OCI-LY3 (cell line): ENCODE results near the gene PNKP.

Source experiments
- H2AFZ ChIP-seq: fragments of 200-600, 300-600 bp; shearing (Covaris generic); 2 replicates; pipeline ENCODE4 v1.6.0; 2014; ENCODE audit warnings: antibody characterized with exemption, low read depth, low read length
- H3K27ac ChIP-seq: fragments of 200-600, 300-600 bp; sonication (generic); 2 replicates; pipeline ENCODE4 v1.5.1; 2014; ENCODE audit warnings: mild to moderate bottlenecking, low read length, moderate library complexity, mixed read lengths
- H3K27me3 ChIP-seq: fragments of 200-600, 300-600 bp; sonication (generic); 2 replicates; pipeline ENCODE4 v1.6.1; 2014; ENCODE audit warnings: low read depth, low read length, mixed read lengths
- H3K36me3 ChIP-seq: fragments of 200-600, 300-600 bp; sonication (generic); replicated peaks from 2 replicates; pipeline ENCODE3; 2014; ENCODE audit warnings: low read depth, low read length, mixed read lengths
- H3K4me1 ChIP-seq: fragments of 300-600, 200-600 bp; sonication (generic); 2 replicates; pipeline ENCODE4 v1.6.1; 2014; ENCODE audit warnings: low read length, mixed read lengths
- H3K4me2 ChIP-seq: fragments of 200-600, 300-600 bp; sonication (generic); 2 replicates; pipeline ENCODE4 v1.6.1; 2014; ENCODE audit warnings: low read length, mixed read lengths
- H3K4me3 ChIP-seq: fragments of 300-600, 200-600 bp; sonication (generic); 2 replicates; pipeline ENCODE4 v1.5.1; 2014; ENCODE audit warnings: antibody characterized with exemption, mild to moderate bottlenecking, low read length, moderate library complexity
- H3K79me2 ChIP-seq: fragments of 300-600, 200-600 bp; shearing (Covaris generic); 2 replicates; pipeline ENCODE4 v1.6.1; 2014; ENCODE audit warnings: mild to moderate bottlenecking, low read length, mixed read lengths
- H3K9ac ChIP-seq: fragments of 300-600, 200-600 bp; shearing (Covaris generic); 2 replicates; pipeline ENCODE4 v1.6.0; 2014; ENCODE audit warnings: mild to moderate bottlenecking, low read length, moderate library complexity
- H3K9me3 ChIP-seq: fragments of 200-600, 300-600 bp; shearing (Covaris generic); 2 replicates; pipeline ENCODE4 v1.6.1; 2014; ENCODE audit warnings: low read length, mixed read lengths; ENCODE audit not compliant: insufficient read depth
- H4K20me1 ChIP-seq: fragments of 200-600, 300-600 bp; sonication (generic); 2 replicates; pipeline ENCODE4 v1.6.1; 2016; ENCODE audit warnings: low read length, mixed read lengths; ENCODE audit not compliant: insufficient read depth
- EZH2phosphoT487 ChIP-seq: fragments of 200-600 bp; shearing (Covaris generic); IDR thresholded peaks from 2 replicates; pipeline ENCODE4 v1.6.1; 2018; ENCODE audit warnings: antibody characterized with exemption, mixed run types, low read depth
- TF ChIP-seq, protein P1 (sequence below): fragments of 200-600, 300-600 bp; sonication (generic); IDR thresholded peaks from 2 replicates; pipeline ENCODE4 v1.5.1; 2014; ENCODE audit warnings: antibody characterized with exemption, low read length, low read depth

The PNKP gene

GRCh38 chr19:49907745-49908446, 40.5 kb upstream of the PNKP start:
- H3K9ac ChIP-seq: no peak overlapping the region
- peaks cover 96% of the 10 kb centered on the region for H3K4me1 ChIP-seq
- H3K4me3 ChIP-seq: no peak overlapping the region
- no peaks in the 10 kb centered on the region for H3K9me3 ChIP-seq
- H3K36me3 ChIP-seq: peaks cover 56% of the 10 kb centered on the region
- H3K4me2 ChIP-seq: no peak overlapping the region
- no peaks in the 10 kb centered on the region for H4K20me1 ChIP-seq
- H3K27me3 ChIP-seq: no peaks in the 10 kb centered on the region
- no peak overlapping the region for H2AFZ ChIP-seq
- H3K79me2 ChIP-seq: peaks cover 46% of the 10 kb centered on the region
- TF ChIP-seq, protein P1, sequence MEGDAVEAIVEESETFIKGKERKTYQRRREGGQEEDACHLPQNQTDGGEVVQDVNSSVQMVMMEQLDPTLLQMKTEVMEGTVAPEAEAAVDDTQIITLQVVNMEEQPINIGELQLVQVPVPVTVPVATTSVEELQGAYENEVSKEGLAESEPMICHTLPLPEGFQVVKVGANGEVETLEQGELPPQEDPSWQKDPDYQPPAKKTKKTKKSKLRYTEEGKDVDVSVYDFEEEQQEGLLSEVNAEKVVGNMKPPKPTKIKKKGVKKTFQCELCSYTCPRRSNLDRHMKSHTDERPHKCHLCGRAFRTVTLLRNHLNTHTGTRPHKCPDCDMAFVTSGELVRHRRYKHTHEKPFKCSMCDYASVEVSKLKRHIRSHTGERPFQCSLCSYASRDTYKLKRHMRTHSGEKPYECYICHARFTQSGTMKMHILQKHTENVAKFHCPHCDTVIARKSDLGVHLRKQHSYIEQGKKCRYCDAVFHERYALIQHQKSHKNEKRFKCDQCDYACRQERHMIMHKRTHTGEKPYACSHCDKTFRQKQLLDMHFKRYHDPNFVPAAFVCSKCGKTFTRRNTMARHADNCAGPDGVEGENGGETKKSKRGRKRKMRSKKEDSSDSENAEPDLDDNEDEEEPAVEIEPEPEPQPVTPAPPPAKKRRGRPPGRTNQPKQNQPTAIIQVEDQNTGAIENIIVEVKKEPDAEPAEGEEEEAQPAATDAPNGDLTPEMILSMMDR: no peak
- no peak for TF ChIP-seq EZH2phosphoT487
- H3K27ac ChIP-seq: peak overlapping the region; percentile 23

- Histone ChIP-seq H3K4me1 (peaks cover 96% of the 10 kb centered on the region), H3K36me3 (peaks cover 50% of the 10 kb centered on the region), H4K20me1 (no peaks in the 10 kb centered on the region), H3K27me3 (no peaks in the 10 kb centered on the region), H3K9me3 (no peaks in the 10 kb centered on the region), H3K4me2 (peak overlapping the region; percentile 3; the same call in 1 of the 2 replicates), H3K79me2 (peaks cover 39% of the 10 kb centered on the region), H2AFZ (no peak overlapping the region), H3K9ac (no peak overlapping the region), H3K4me3 (no peak overlapping the region), H3K27ac (peak overlapping the region; percentile 23)
- TF ChIP-seq, protein P1: no peak
- no peak for TF ChIP-seq EZH2phosphoT487
Measured at GRCh38 chr19:49906879-49907564, 39.6 kb upstream of the PNKP start.

DNA sequence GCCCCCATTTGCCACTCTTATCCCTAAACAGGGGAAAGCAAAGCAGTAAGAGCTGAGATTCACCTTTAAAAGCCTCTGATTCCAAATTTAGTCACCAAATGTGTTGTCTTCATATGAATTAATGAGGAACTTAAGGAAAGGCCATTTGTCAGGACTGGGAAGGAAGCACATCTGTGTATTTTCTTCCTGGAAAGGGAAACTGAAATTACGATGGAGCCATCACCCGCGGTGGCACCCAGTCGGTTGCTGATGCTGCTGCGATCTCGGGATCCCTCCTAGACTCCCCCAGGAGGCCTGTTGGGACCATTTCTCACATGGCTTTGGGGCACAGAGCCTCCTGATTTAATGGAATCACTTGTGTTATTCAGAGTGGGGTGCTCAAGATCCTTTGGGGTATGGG, 36.8 kb upstream of the PNKP start:
- H4K20me1 ChIP-seq: no peaks in the 10 kb centered on the region
- peaks cover 22% of the 10 kb centered on the region for H3K79me2 ChIP-seq
- peak overlapping the region; percentile 79 for H3K27ac ChIP-seq
- H3K36me3 ChIP-seq: peaks cover 32% of the 10 kb centered on the region
- TF ChIP-seq, protein P1: no peak
- no peak for TF ChIP-seq EZH2phosphoT487
- H3K9ac ChIP-seq: peak overlapping the region; percentile 69
- H3K27me3 ChIP-seq: no peaks in the 10 kb centered on the region
- peak overlapping the region; percentile 47 for H3K4me3 ChIP-seq
- H3K4me2 ChIP-seq: peak overlapping the region; percentile 77
- H2AFZ ChIP-seq: peak overlapping the region; percentile 78
- H3K9me3 ChIP-seq: no peaks in the 10 kb centered on the region
- peaks cover 95% of the 10 kb centered on the region for H3K4me1 ChIP-seq

- Histone ChIP-seq H3K4me1 (peaks cover 80% of the 10 kb centered on the region), H3K27me3 (no peaks in the 10 kb centered on the region), H3K27ac (peak within 1 kb of the TSS; percentile 87), H3K4me2 (peak within 1 kb of the TSS; percentile 100), H3K36me3 (peaks cover 42% of the 10 kb centered on the region), H2AFZ (no peak within 1 kb of the TSS), H3K9ac (peak within 1 kb of the TSS; percentile 99), H3K9me3 (no peaks in the 10 kb centered on the region), H3K79me2 (peaks cover 44% of the 10 kb centered on the region), H3K4me3 (peak within 1 kb of the TSS; percentile 90), H4K20me1 (peaks cover 13% of the 10 kb centered on the region)
- TF ChIP-seq, protein P1: no peak
- no peak for TF ChIP-seq EZH2phosphoT487
Measured at GRCh38 chr19:49896863-49897621, 29.7 kb upstream of the PNKP start, which contains the start of gene IL4I1. Gene IL4I1 (minus strand): TSS chr19:49896887. CDS start chr19:49896160, 727 bp downstream.
